Testis (tissue), 2 donors: ENCODE data around the gene PIGP.
"Not testable (repeated sequence)": the region's sequence is repeated elsewhere in the genome, so short reads cannot be mapped to it uniquely, and the experiment has no call there.

ENCODE experiments used
- CTCF ChIP-seq, 3 experiments: fragments of 450-650 bp in 2 of 3; fragments of 200-600 bp in 1 of 3; sonication (generic) in 1 of 3; IDR thresholded peaks; one replicate each; pipeline ENCODE4 v1.5.1; 2016 to 2019; ENCODE audit warnings: antibody characterized with exemption in 3 of 3, mild to moderate bottlenecking in 2 of 3, moderate library complexity in 1 of 3
- POLR2A ChIP-seq: fragments of 450-650 bp; IDR thresholded peaks from one replicate; pipeline ENCODE4 v1.6.1; 2017; ENCODE audit warnings: antibody characterized with exemption, mild to moderate bottlenecking, moderate library complexity

- TF ChIP-seq CTCF (IDR thresholded peaks at IDR 0.05); POLR2A: not testable (repeated sequence)
Observed at GRCh38 chr21:37102746-37103145, 29.9 kb upstream of the PIGP start.
